Hematopoietic multipotent progenitor cell treated with erythropoietin and hydrocortisone succinate and interleukin-3 and kit ligand, for 6 days (in vitro differentiated cells): ENCODE data around the gene TJP1.
"Not testable (repeated sequence)": the region's sequence is repeated elsewhere in the genome, so short reads cannot be mapped to it uniquely, and the experiment has no call there.

ENCODE experiments used
- DNase-seq: peaks from one replicate; pipeline ENCODE4 v3.0.0-alpha.2; 2015

The TJP1 gene

GRCh38 chr15:29698030-29698701 is 124.1 kb downstream of the TJP1 start:
- no peak for DNase-seq

GRCh38 chr15:29696950-29697738 is 125.1 kb downstream of the TJP1 start:
- no peak for DNase-seq

- DNase-seq = not testable (repeated sequence)
These were observed 125.8 kb downstream of the TJP1 start for GRCh38 chr15:29696506-29696905.

- no peak for DNase-seq
These were observed 126.6 kb downstream of the TJP1 start for GRCh38 chr15:29695489-29696167.

- no peak for DNase-seq
These were observed 129.0 kb downstream of the TJP1 start for GRCh38 chr15:29693225-29693624.

- DNase-seq = no peak
These were observed 129.7 kb downstream of the TJP1 start for GRCh38 chr15:29692527-29692926.

- no peak for DNase-seq
These were observed 131.3 kb downstream of the TJP1 start for GRCh38 chr15:29690765-29691475.

- no peak for DNase-seq
These were observed 132.8 kb downstream of the TJP1 start for GRCh38 chr15:29689287-29689986.

- no peak for DNase-seq
These were observed 133.6 kb downstream of the TJP1 start for GRCh38 chr15:29688506-29689286.

- DNase-seq = no peak
These were observed 134.2 kb downstream of the TJP1 start for GRCh38 chr15:29687939-29688505.

GRCh38 chr15:29687204-29687815 is 135.0 kb downstream of the TJP1 start:
- no peak for DNase-seq

- no peak for DNase-seq
These were observed 135.6 kb downstream of the TJP1 start for GRCh38 chr15:29686445-29687203.

GRCh38 chr15:29686079-29686425 is 136.2 kb downstream of the TJP1 start:
- DNase-seq = no peak

- no peak for DNase-seq
These were observed 136.9 kb downstream of the TJP1 start for GRCh38 chr15:29685156-29686078.

GRCh38 chr15:29682781-29683180 is 139.5 kb downstream of the TJP1 start:
- DNase-seq = no peak

GRCh38 chr15:29682361-29682760 is 139.9 kb downstream of the TJP1 start:
- no peak for DNase-seq

GRCh38 chr15:29681946-29682345 is 140.3 kb downstream of the TJP1 start:
- DNase-seq = no peak

- no peak for DNase-seq
These were observed 141.0 kb downstream of the TJP1 start for GRCh38 chr15:29681166-29681845.
